Fibroblast of skin of abdomen (primary cell): ENCODE data around the gene BCR.
A peak's percentile ranks its signal among the peaks of the same experiment; 100 is the strongest.
"Not testable (repeated sequence)": the region's sequence is repeated elsewhere in the genome, so short reads cannot be mapped to it uniquely, and the experiment has no call there.

Experiments used
- DNase-seq: peaks from one replicate; pipeline ENCODE4 v3.0.0-alpha.2; 2013

BCR gene

GRCh38 chr22:23291806-23292452, 111.6 kb downstream of the BCR start:
- DNase-seq = no peak

- DNase-seq = no peak
These were observed 112.4 kb downstream of the BCR start for GRCh38 chr22:23292453-23293350.

- no peak for DNase-seq
These were observed 113.4 kb downstream of the BCR start for GRCh38 chr22:23293720-23294119.

GRCh38 chr22:23294221-23294620, 113.9 kb downstream of the BCR start:
- no peak for DNase-seq

- DNase-seq = no peak
These were observed 120.2 kb downstream of the BCR start for GRCh38 chr22:23300476-23300875.

GRCh38 chr22:23301591-23301990, 121.3 kb downstream of the BCR start:
- DNase-seq = no peak

- no peak for DNase-seq
These were observed 122.1 kb downstream of the BCR start for GRCh38 chr22:23302171-23303002.

GRCh38 chr22:23305321-23305910, 125.1 kb downstream of the BCR start:
- DNase-seq = peak; percentile 27

- no peak for DNase-seq
These were observed 125.6 kb downstream of the BCR start for GRCh38 chr22:23305922-23306374.

GRCh38 chr22:23306438-23306921, 126.2 kb downstream of the BCR start:
- no peak for DNase-seq

- no peak for DNase-seq
These were observed 126.6 kb downstream of the BCR start for GRCh38 chr22:23306926-23307325.

GRCh38 chr22:23307511-23307910, 127.2 kb downstream of the BCR start:
- not testable (repeated sequence) for DNase-seq

GRCh38 chr22:23309261-23309660, 129.0 kb downstream of the BCR start:
- not testable (repeated sequence) for DNase-seq

- not testable (repeated sequence) for DNase-seq
These were observed 130.3 kb downstream of the BCR start for GRCh38 chr22:23310443-23311097.

GRCh38 chr22:23311635-23312420, 131.5 kb downstream of the BCR start:
- DNase-seq = not testable (repeated sequence)

- no peak for DNase-seq
These were observed 133.7 kb downstream of the BCR start for GRCh38 chr22:23313791-23314567.

- DNase-seq = peak; percentile 60
These were observed 135.1 kb downstream of the BCR start for GRCh38 chr22:23315341-23315917.

- DNase-seq = not testable (repeated sequence)
These were observed 136.3 kb downstream of the BCR start for GRCh38 chr22:23316596-23316995.

- DNase-seq = not testable (repeated sequence)
These were observed 138.0 kb downstream of the BCR start for GRCh38 chr22:23318316-23318715.
